GM18507 (cell line): ENCODE measurements around the gene ILKAP.

Source experiments
- DNase-seq: peaks from one replicate; pipeline ENCODE4 v3.0.0; 2011; ENCODE audit warnings: low read depth; ENCODE audit not compliant: insufficient read length; ENCODE audit errors: extremely low spot score
- FAIRE-seq: peaks from 2 replicates; lab custom pipeline; 2011; peaks lifted over from hg19 to GRCh38; lab: Jason Lieb, UNC

ILKAP gene

GRCh38 chr2:238128534-238129001 is 74.9 kb downstream of the ILKAP start:
- FAIRE-seq (no peak), DNase-seq (no peak)

GRCh38 chr2:238128061-238128440 is 75.4 kb downstream of the ILKAP start:
- DNase-seq (no peak), FAIRE-seq (no peak)

GRCh38 chr2:238127165-238128060 is 76.1 kb downstream of the ILKAP start:
- FAIRE-seq (no peak), DNase-seq (no peak)

DNA sequence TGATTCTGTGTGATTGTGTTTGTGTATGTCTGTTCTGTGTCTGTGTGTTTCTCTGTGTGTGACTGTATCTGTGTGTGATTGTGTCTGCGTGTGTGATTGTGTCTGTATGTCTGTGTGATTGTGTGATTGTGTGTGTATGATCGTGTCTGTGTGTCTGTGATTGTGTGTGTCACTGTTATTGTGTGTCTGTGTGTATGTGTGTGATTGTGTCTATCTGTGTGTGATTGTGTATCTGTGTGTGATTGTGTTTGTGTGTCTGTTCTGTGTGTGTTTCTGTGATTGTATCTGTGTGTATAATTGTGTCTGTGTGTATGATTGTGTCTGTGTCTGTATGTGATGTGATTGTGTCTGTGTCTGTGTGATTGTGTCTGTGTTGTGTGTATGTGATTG is 76.7 kb downstream of the ILKAP start:
- FAIRE-seq (peak; percentile 78), DNase-seq (no peak)

DNA sequence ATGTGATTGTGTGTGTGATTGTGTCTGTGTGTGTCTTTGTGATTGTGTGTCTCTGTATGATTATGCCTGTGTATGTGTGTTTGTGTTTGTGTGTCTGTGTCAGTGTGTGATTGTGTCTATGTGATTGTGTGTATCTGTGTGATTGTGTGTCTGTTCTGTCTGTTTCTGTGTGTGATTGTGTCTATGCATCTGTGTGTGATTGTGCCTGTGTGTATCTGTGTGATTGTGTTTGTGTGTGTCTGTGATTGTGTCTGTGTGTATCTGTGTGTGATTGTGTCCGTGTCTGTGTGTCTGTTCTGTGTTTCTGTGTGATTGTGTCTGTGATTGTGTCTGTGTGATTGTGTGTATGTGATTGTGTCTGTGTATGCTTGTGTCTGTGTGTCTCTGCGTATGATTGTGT is 77.2 kb downstream of the ILKAP start:
- FAIRE-seq (peak; percentile 49), DNase-seq (no peak)

DNA sequence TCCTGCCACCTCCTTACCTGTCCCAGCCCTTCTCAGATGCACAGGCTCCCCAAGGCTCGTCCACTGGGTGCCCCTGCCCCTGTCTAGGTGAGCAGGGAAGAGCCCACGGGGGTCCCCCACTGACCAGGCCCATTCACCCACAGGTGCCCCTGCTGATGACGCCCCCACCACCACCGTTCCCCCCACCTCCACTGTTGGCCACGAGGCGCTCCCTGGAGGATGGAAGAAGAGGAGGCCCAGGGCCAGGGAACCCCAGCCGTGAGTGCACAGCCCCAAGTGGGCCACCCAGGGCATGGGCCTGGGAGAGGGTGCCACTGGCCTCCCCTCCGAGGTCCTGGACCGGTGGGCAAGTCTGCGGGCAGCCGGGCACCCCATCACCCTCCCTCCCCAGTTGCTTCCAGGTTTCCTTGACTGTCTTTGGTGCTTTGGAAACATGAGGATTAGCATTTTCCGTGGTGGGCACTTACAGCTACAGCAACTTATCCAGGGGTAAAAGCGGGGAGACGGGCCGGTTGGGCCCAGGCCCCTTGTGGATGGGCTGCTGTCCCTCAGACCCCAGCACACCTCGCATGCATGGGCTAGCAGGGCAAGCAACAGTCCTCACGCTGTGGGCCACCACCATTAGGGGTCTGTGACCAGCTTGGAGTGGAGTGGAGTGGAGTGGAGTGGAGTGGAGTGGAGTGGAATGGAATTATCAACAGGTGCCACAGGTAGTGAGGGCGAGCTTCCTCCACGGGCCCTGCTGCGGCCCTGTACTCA is 78.2 kb downstream of the ILKAP start:
- DNase-seq, result no peak
- FAIRE-seq, result no peak

DNA sequence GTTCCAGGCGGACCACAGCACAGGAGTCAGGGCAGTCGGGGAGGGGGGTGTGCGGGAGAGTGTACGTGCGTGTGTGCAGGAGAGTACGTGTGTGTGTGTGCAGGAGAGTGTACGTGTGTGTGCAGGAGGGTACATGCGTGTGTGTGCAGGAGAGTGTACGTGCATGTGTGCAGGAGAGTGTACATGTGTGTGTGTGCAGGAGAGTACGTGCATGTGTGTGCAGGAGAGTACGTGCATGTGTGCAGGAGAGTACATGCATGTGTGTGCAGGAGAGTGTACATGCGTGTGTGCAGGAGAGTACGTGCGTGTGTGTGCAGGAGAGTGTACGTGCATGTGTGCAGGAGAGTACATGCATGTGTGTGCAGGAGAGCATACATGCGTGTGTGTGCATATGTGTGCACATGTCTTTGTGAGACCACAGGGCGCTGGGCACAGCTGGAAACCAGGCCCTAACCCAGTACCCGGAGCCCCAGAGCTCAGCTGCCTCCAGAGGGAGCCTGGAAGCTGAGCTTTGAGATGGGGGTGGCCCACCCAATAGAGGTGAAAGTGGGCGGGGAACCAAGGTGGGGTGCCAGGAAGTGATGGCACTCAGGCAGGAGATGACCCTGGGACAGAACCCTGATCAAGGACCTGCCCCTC is 78.9 kb downstream of the ILKAP start:
- FAIRE-seq (no peak), DNase-seq (no peak)

- DNase-seq, result no peak
- no peak for FAIRE-seq
Measured at GRCh38 chr2:238123991-238124470, 79.5 kb downstream of the ILKAP start.

- DNase-seq, result no peak
- no peak for FAIRE-seq
Measured at GRCh38 chr2:238123218-238123971, 80.1 kb downstream of the ILKAP start.

DNA sequence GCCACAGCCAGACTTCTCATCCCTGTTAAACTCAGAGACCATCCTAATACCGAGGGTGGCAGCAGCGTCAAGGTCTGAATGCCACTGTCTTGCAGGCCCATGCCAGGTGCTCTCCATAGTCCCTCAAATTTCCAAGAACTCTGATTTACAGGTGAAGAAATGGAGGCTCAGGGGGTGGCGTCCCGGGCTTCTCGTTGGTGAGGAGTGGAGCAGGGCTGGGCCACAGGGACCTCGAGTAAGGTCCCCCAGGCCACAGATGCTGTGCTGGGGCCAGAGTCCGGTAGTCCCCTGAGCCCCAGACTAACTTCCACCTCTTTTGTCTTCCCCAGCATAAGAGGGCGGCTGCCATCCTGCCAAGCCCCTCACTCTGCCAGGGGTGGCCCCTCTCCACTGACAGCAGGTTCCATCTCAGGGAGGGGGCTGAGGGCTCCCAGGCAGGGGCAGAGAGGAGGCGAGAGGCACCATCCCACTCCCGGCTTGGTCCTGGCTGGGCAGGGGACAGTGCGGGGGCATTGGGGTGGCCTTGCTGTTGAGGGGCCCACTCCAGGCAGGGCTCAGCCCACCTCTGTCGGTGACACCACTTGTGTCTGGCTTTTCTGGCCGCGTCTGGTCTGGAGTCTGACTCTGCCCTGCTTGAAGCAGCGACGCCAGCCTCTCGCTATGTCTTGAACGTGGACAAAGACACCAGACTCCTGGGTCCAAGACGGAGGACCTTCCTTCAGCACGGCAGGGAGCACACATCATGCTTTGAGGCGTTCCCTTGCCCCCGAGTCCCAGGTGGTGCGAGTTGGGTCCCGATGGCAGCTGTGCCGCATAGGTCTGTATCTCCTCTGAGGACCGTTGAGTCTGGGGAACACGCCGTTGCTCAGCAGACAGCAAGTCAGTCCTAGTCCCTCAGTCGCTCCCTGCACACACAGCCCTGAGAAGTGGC is 80.9 kb downstream of the ILKAP start:
- no peak for FAIRE-seq
- no peak for DNase-seq

DNA sequence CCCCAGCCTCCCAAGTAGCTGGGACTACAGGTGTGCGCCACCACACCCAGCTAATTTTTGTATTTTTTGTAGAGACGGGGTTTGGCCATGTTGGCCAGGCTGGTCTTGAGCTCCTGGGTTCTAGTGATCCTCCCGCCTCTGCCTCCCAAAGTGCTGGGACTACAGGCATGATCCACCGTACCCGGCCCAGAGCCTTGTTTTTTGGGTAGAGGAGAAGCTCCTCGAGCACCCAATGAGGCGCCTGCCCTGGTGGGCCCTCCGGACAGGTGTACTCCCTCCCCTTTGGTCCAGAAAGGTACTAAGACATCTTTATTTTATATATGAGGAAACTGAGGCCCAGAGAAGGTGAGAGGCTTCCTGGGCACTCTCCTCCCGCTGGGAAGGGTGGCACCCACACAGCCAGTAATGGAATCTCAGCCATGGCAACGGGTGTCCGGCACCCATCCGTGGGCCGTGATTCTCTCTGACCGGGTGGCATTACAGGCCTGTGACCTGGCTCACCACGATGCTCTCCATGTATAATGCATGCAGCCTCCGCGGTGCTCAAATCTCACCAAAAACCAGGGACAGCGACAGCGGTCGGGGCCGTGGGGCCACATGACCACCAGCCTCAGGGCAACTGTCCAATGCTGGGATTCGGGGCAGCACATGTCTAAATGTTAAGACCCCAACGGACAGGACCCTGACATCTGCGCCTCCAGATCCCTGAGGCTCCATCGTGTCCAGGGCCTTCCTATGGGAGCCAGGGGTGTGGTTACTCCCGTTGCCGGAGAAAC is 81.8 kb downstream of the ILKAP start:
- no peak for DNase-seq
- no peak for FAIRE-seq

GRCh38 chr2:238120463-238121298 is 82.8 kb downstream of the ILKAP start:
- FAIRE-seq, result no peak
- DNase-seq, result no peak
